KMS-11 (cell line): ENCODE data around the gene C9orf43.

Experiments used
- H2AFZ ChIP-seq: fragments of 200-600 bp; sonication (generic); 2 replicates; pipeline ENCODE4 v1.6.1; 2016; ENCODE audit warnings: antibody characterized with exemption, mixed run types, low read depth
- H3K27ac ChIP-seq: fragments of 200-600 bp; sonication (generic); 2 replicates; pipeline ENCODE4 v1.6.1; 2016; ENCODE audit warnings: mild to moderate bottlenecking, mixed run types
- H3K27me3 ChIP-seq: fragments of 200-600 bp; sonication (generic); 2 replicates; pipeline ENCODE4 v1.6.1; 2017; ENCODE audit warnings: mild to moderate bottlenecking, low read depth, mixed run types, moderate library complexity; ENCODE audit not compliant: insufficient read depth
- H3K36me3 ChIP-seq: fragments of 200-600 bp; sonication (generic); 2 replicates; pipeline ENCODE4 v1.6.1; 2017; ENCODE audit warnings: mild to moderate bottlenecking, mixed run types; ENCODE audit not compliant: insufficient read depth
- H3K4me1 ChIP-seq: fragments of 200-600 bp; sonication (generic); 2 replicates; pipeline ENCODE4 v1.6.1; 2016; ENCODE audit warnings: mild to moderate bottlenecking, low read depth, mixed run types; ENCODE audit not compliant: poor library complexity, severe bottlenecking
- H3K4me2 ChIP-seq: fragments of 200-600 bp; sonication (generic); 2 replicates; pipeline ENCODE4 v1.7.0; 2016; ENCODE audit warnings: mild to moderate bottlenecking, mixed run types
- H3K4me3 ChIP-seq: fragments of 200-600 bp; sonication (generic); IDR thresholded peaks from 2 replicates; pipeline ENCODE4 v1.6.1; 2017; ENCODE audit warnings: low read depth, low read length, mixed read lengths; ENCODE audit not compliant: insufficient read depth
- H3K79me2 ChIP-seq: fragments of 200-600 bp; sonication (generic); 2 replicates; pipeline ENCODE4 v1.6.1; 2016; ENCODE audit warnings: low read depth, mixed run types; ENCODE audit not compliant: insufficient read depth
- H3K9ac ChIP-seq: fragments of 200-600 bp; sonication (generic); 2 replicates; pipeline ENCODE4 v1.6.1; 2016; ENCODE audit warnings: mild to moderate bottlenecking, mixed run types
- H4K20me1 ChIP-seq: fragments of 200-600 bp; sonication (generic); 2 replicates; pipeline ENCODE4 v1.6.1; 2016; ENCODE audit warnings: mild to moderate bottlenecking, mixed run types; ENCODE audit not compliant: insufficient read depth
- TF ChIP-seq, protein P1 (sequence below): fragments of 200-600 bp; sonication (generic); conservative IDR thresholded peaks from 2 replicates; pipeline ENCODE4 v1.6.1; 2017; ENCODE audit warnings: low read depth, mild to moderate bottlenecking, antibody characterized with exemption, low read length, moderate library complexity, mixed read lengths

The C9orf43 gene

DNA sequence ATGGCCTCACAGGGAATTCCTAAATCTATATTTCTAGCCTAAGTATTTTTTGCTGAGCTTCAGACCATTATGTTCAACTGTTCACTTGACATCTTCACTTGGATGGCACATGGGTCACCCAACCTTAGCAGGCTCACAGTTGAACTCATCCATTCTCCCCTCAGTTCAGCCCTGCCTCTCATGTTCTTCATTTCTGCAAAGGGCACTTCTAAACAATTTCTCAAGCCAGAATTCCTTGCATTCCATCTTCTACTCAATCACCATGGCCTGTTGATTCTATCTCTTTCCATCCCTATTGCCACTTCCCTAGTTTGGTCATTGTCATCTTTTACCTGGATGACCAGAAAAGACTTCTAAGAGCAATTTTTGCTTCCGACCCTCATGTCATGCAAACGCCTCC lies 45.7 kb downstream of the C9orf43 start:
- H4K20me1 ChIP-seq = no peaks in the 10 kb centered on the region
- TF ChIP-seq, protein P1, sequence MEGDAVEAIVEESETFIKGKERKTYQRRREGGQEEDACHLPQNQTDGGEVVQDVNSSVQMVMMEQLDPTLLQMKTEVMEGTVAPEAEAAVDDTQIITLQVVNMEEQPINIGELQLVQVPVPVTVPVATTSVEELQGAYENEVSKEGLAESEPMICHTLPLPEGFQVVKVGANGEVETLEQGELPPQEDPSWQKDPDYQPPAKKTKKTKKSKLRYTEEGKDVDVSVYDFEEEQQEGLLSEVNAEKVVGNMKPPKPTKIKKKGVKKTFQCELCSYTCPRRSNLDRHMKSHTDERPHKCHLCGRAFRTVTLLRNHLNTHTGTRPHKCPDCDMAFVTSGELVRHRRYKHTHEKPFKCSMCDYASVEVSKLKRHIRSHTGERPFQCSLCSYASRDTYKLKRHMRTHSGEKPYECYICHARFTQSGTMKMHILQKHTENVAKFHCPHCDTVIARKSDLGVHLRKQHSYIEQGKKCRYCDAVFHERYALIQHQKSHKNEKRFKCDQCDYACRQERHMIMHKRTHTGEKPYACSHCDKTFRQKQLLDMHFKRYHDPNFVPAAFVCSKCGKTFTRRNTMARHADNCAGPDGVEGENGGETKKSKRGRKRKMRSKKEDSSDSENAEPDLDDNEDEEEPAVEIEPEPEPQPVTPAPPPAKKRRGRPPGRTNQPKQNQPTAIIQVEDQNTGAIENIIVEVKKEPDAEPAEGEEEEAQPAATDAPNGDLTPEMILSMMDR = no peak
- H2AFZ ChIP-seq = peak overlapping the region; percentile 64; the same call in 1 of the 2 replicates
- H3K79me2 ChIP-seq = no peaks in the 10 kb centered on the region
- H3K36me3 ChIP-seq = no peaks in the 10 kb centered on the region
- no peak overlapping the region for H3K4me3 ChIP-seq
- peak overlapping the region; percentile 46; the same call in 1 of the 2 replicates for H3K4me2 ChIP-seq
- H3K27ac ChIP-seq = peak overlapping the region; percentile 83; the same call in 1 of the 2 replicates
- no peaks in the 10 kb centered on the region for H3K27me3 ChIP-seq
- H3K9ac ChIP-seq = no peak overlapping the region
- H3K4me1 ChIP-seq = peaks cover 30% of the 10 kb centered on the region

DNA sequence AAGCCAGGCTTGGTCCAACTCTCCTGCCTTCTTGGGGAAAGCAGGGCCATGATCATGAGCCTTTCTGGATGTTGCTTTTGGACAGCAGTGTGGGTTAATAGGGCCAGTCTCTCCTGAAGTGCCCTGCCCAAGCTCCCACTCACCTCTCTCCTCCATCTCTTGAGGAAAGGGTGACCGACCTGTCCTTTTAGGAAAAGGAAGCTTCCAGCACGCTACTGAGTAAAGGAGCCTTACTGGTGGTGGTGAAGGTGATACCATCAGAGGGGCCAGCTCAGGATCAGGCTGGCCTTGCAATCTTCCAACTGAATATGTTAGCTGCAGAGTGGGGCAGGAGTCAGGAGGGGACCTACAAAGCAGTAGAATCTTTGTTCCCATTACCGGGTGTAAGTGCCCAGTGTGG lies 50.7 kb downstream of the C9orf43 start:
- no peak overlapping the region for H3K27ac ChIP-seq
- no peaks in the 10 kb centered on the region for H3K27me3 ChIP-seq
- no peaks in the 10 kb centered on the region for H3K36me3 ChIP-seq
- no peak overlapping the region for H2AFZ ChIP-seq
- peaks cover 40% of the 10 kb centered on the region for H3K4me1 ChIP-seq
- no peak overlapping the region for H3K9ac ChIP-seq
- no peak overlapping the region for H3K4me3 ChIP-seq
- TF ChIP-seq, protein P1 = no peak
- no peaks in the 10 kb centered on the region for H3K79me2 ChIP-seq
- H4K20me1 ChIP-seq = no peaks in the 10 kb centered on the region
- no peak overlapping the region for H3K4me2 ChIP-seq

DNA sequence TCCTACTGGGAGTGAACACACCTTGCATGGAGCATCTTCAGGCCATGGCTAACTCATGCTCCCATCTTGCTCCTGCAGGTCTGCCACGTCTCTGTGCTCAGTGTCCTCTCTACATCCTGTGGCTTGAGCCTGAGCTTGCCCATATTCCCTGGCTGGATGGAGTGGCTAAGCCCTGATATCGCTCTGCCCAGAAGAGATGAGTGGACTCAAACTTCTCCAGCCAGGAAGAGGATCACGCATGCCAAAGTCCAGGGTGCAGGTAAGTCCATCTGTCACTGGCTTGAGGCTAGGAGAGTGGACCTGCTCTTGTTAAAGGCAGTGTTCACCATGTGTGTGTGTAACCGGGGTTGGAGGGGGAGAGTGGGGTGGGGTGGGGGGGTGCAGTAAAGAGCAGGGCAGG lies 51.4 kb downstream of the C9orf43 start:
- H3K79me2 ChIP-seq = no peaks in the 10 kb centered on the region

DNA sequence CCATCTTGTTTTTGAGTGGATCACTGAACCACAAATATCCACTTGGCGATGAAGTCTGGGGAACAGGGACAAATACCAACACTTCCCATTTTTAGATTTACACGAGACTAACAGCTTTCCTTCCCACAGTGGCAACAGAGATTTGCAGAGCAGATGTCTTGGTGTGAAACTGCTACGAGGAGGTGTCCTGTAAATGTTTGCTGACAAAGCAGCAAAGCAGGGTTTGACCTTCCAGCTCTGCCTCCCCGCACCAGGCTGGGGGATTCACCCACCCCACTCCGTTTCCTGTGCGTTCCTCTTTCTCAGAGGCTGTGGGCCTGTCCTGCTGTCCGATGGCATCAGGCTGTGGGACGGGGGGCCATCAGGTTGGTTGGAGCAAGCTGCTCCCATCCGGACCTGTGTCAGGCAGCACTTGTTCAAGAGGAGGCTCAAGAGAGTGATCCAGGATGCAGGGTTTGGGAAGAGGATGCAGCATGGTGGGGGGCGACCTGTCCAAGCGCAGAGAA lies 52.3 kb downstream of the C9orf43 start:
- no peaks in the 10 kb centered on the region for H4K20me1 ChIP-seq
- H3K79me2 ChIP-seq = no peaks in the 10 kb centered on the region
- H3K9ac ChIP-seq = peak overlapping the region; percentile 9; the same call in 1 of the 2 replicates
- H3K4me3 ChIP-seq = no peak overlapping the region
- no peaks in the 10 kb centered on the region for H3K36me3 ChIP-seq
- peak overlapping the region; percentile 50 for H3K27ac ChIP-seq
- peak overlapping the region; percentile 48 for H2AFZ ChIP-seq
- TF ChIP-seq, protein P1 = no peak
- H3K4me2 ChIP-seq = peak overlapping the region; percentile 60
- no peaks in the 10 kb centered on the region for H3K27me3 ChIP-seq
- H3K4me1 ChIP-seq = peaks cover 35% of the 10 kb centered on the region

More for the DNA sequence above, 51.4 kb downstream of the C9orf43 start:
- Histone ChIP-seq H3K9ac (no peak overlapping the region), H3K27me3 (no peaks in the 10 kb centered on the region), H4K20me1 (no peaks in the 10 kb centered on the region), H3K27ac (no peak overlapping the region), H3K36me3 (no peaks in the 10 kb centered on the region), H3K4me3 (no peak overlapping the region), H2AFZ (no peak overlapping the region), H3K4me2 (0 out of 2 replicates have a peak overlapping the region, but pooled peaks have one; percentile 60), H3K4me1 (peaks cover 35% of the 10 kb centered on the region)
- TF ChIP-seq, protein P1 = no peak
